Adrenal gland (tissue), 5 donors: ENCODE results near the gene TMEM132C.

Experiments used
- CTCF ChIP-seq, 6 experiments: fragments of 450-650 bp in 4 of 6; fragments of 200-600 bp in 2 of 6; sonication (generic) in 1 of 6; IDR thresholded peaks; 1 replicate in 5 of 6; 2 replicates in 1 of 6; pipeline versions ENCODE4 v1.5.1 to v1.8.0; 2016 to 2021; ENCODE audit warnings: antibody characterized with exemption in 6 of 6, mild to moderate bottlenecking in 2 of 6, moderate library complexity in 1 of 6
- POLR2A ChIP-seq, 2 donors: fragments of 450-650 bp; IDR thresholded peaks; one replicate each; pipeline ENCODE4 v1.6.1; 2017; ENCODE audit warnings: antibody characterized with exemption in 2 of 2, mild to moderate bottlenecking in 2 of 2, moderate library complexity in 1 of 2
- donor health status: DM: no; HTN: no; CAD: no.

GRCh38 chr12:128261757-128262156 lies 5.2 kb upstream of the TMEM132C start:
- TF ChIP-seq POLR2A (IDR thresholded peaks at IDR 0.05) (no peak), CTCF (IDR thresholded peaks at IDR 0.05) (no peak)
